Neural progenitor cell (in vitro differentiated cells): ENCODE results near the gene PHF2.

Source experiments
- EZH2 ChIP-seq: fragments of 200-600 bp; sonication (generic); IDR thresholded peaks from 2 replicates; pipeline ENCODE4 v1.6.1; 2017; ENCODE audit warnings: antibody characterized with exemption, mild to moderate bottlenecking, moderate library complexity
- EZH2phosphoT487 ChIP-seq: fragments of 200-600 bp; sonication (generic); IDR thresholded peaks from 2 replicates; pipeline ENCODE4 v1.6.1; 2017; ENCODE audit warnings: antibody characterized with exemption
- TF ChIP-seq, protein P1 (sequence below): fragments of 200-600 bp; sonication (generic); IDR thresholded peaks from 2 replicates; pipeline ENCODE4 v1.5.1; 2017; ENCODE audit warnings: antibody characterized with exemption, mild to moderate bottlenecking

DNA sequence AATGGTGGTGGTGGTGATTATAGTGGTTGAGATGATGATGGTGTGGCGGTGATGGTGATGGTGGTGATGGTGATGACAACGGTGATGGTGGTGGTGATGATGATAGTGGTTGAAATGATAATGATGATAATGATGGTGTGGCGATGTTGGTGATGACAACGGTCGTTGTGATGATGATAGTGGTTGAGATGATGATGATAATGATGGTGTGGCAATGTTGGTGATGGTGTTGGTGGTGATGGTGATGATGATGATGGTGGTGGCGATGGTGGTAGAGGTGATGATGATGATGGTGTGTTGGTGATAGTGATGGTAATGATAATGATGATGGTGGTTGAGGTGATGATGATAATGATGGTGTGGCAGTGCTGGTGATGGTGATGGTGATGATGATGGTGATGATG is 48.0 kb downstream of the PHF2 start:
- TF ChIP-seq, protein P1, sequence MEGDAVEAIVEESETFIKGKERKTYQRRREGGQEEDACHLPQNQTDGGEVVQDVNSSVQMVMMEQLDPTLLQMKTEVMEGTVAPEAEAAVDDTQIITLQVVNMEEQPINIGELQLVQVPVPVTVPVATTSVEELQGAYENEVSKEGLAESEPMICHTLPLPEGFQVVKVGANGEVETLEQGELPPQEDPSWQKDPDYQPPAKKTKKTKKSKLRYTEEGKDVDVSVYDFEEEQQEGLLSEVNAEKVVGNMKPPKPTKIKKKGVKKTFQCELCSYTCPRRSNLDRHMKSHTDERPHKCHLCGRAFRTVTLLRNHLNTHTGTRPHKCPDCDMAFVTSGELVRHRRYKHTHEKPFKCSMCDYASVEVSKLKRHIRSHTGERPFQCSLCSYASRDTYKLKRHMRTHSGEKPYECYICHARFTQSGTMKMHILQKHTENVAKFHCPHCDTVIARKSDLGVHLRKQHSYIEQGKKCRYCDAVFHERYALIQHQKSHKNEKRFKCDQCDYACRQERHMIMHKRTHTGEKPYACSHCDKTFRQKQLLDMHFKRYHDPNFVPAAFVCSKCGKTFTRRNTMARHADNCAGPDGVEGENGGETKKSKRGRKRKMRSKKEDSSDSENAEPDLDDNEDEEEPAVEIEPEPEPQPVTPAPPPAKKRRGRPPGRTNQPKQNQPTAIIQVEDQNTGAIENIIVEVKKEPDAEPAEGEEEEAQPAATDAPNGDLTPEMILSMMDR = no peak
- TF ChIP-seq EZH2 (no peak), EZH2phosphoT487 (no peak)
